GM12864 (cell line): ENCODE measurements around the gene CCR7.
A peak's percentile ranks its signal among the peaks of the same experiment; 100 is the strongest.
"Not testable (repeated sequence)": the region's sequence is repeated elsewhere in the genome, so short reads cannot be mapped to it uniquely, and the experiment has no call there.

Source experiments
- DNase-seq: peaks from one replicate; pipeline ENCODE4 v3.0.0-alpha.2; 2011; ENCODE audit warnings: low read depth
- H3K4me3 ChIP-seq: 2 replicates; pipeline ENCODE4 v1.5.1; 2011; ENCODE audit warnings: mild to moderate bottlenecking, low read depth, low read length, control low read depth
- TF ChIP-seq, protein P1 (sequence below): IDR thresholded peaks from 2 replicates; pipeline ENCODE4 v1.5.1; 2011; ENCODE audit warnings: low read depth, mild to moderate bottlenecking, moderate library complexity, low read length, control low read depth, inconsistent platforms; ENCODE audit errors: missing control alignments

Gene CCR7

DNA sequence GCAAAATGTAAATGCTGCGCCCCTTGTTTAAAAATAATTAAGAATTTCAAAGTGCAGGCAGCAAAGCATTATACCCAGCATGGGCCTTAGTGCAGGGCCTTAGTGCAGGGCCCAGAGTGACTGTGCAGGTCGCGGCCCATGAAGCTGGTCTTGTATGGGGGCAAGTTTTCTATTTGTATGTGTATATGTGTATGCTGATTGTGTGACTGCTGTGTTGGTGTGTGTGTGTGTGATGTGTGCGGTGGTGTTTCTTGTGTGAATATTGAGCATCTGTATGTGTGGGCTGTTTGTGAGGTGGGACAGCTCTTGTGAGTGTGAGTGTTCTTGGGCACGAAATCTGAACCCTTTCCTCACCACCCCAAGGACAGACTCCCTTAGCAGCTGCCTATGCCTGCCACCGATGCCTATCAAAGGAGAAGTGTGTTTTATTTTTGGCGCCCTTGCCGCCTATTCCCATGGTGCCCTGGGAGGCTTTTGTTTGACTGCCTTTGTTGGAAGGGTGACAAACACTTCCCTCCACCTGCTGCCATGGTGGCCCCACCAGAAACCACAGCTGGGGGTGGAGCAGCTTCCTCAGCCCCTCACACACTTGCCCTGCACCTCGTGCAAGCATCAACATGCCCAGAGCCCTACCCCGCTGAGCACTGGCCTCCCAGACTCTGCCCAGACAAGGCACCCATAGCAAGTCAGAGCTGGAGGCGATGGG lies 18.0 kb downstream of the CCR7 start:
- no peak for DNase-seq
- TF ChIP-seq, protein P1, sequence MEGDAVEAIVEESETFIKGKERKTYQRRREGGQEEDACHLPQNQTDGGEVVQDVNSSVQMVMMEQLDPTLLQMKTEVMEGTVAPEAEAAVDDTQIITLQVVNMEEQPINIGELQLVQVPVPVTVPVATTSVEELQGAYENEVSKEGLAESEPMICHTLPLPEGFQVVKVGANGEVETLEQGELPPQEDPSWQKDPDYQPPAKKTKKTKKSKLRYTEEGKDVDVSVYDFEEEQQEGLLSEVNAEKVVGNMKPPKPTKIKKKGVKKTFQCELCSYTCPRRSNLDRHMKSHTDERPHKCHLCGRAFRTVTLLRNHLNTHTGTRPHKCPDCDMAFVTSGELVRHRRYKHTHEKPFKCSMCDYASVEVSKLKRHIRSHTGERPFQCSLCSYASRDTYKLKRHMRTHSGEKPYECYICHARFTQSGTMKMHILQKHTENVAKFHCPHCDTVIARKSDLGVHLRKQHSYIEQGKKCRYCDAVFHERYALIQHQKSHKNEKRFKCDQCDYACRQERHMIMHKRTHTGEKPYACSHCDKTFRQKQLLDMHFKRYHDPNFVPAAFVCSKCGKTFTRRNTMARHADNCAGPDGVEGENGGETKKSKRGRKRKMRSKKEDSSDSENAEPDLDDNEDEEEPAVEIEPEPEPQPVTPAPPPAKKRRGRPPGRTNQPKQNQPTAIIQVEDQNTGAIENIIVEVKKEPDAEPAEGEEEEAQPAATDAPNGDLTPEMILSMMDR = no peak
- no peak overlapping the region for H3K4me3 ChIP-seq

- DNase-seq, H3K4me3 ChIP-seq: not testable (repeated sequence)
Measured at GRCh38 chr17:40546497-40546896, 18.8 kb downstream of the CCR7 start.

DNA sequence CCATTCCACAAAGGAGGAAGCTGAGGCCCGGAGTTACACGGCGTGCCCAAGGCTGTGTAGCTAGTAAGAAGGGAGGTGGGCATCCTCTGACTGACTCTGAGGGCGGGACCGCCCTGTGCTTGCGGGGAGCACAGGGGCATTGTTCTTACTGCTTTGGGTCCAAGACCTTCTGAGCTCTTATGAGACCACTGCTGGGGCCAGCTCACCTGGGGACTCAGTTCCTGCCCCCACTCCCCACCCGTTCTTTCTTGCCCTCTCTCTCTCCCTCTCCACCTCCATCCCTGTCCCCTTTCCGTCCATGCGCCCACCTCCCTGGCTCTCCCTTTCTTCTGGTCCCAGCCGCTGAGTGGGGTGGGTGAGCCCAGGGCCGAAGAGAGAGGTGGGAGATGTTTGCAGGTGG lies 19.6 kb downstream of the CCR7 start:
- H3K4me3 ChIP-seq = no peak overlapping the region

DNA sequence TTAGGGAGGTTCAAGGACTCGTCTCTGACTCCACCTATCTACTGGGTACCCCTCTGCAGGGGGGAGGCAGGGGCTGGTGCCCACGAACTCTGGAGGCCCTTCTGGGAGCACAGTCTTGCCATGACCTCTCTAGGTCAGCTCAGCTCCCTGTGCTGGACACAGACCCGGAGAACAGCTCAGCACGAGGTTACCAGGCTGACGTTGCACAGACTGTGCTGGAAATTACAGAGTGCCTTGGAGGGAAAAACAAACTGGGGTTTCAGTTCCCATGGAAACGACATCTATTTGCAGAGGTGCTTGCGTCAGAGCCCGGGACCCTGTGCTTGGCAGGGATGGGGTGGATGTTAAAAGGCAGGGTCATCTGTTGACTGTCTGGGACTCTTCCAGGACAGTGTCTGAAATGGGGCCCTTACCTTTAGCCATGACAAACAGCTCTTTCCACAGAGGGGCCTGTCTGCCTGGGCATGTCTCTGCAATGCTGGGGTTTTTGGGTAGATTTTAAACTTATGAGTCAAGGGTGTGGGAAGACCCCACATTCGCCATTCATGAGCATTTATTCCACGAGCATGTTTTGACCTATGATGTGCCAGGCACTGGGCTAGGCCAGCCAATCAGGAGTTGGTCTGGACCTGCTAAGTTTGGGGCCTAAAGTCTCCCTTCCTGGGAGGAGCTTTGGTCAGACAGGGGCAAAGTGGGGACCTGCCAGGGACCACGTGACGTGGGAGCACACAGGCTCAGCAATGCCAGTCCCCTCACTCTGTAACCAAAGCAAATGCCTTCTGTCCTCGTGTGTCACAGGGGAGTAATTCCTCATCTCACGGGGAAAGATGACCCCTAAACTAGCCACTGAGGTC lies 22.5 kb downstream of the CCR7 start:
- TF ChIP-seq, protein P1 = no peak
- peak; percentile 55 for DNase-seq
- no peak overlapping the region for H3K4me3 ChIP-seq

More for the DNA sequence above, 19.6 kb downstream of the CCR7 start:
- TF ChIP-seq, protein P1 = no peak
- no peak for DNase-seq

DNA sequence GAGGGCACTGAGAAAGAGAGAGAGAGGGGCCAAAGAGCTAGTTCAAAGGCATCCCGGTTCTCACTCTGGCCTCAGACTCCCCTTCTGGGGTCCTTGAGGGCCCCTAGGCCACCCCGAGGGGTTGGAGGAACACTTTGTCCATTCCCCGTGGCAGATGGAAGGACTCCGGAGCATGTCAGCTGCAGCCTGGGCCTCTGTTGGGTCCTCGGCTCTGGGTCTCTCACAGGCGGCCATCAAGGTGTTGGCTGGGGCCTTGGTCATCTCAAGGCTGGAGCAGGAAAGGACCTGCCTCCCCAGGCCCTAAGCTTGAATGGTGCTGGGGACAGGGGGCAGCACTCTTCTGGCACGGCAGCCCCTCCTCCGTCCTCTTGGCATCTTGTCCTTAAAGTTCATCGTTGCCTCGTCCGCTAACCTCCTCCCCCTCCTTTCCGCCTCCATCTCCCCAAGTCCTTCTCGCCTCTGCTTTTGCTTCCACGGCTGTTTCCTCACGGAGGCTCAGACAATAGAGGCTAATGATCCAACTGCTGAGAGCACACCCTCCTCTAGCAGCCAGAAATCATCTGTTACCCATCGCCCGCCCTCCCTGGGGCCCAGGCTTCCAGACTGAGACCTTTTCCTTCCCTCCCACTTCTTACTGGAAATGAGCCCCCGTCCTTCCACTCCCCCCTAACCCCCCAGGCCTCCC lies 23.3 kb downstream of the CCR7 start:
- TF ChIP-seq, protein P1 = no peak
- H3K4me3 ChIP-seq = no peak overlapping the region
- DNase-seq = no peak

DNA sequence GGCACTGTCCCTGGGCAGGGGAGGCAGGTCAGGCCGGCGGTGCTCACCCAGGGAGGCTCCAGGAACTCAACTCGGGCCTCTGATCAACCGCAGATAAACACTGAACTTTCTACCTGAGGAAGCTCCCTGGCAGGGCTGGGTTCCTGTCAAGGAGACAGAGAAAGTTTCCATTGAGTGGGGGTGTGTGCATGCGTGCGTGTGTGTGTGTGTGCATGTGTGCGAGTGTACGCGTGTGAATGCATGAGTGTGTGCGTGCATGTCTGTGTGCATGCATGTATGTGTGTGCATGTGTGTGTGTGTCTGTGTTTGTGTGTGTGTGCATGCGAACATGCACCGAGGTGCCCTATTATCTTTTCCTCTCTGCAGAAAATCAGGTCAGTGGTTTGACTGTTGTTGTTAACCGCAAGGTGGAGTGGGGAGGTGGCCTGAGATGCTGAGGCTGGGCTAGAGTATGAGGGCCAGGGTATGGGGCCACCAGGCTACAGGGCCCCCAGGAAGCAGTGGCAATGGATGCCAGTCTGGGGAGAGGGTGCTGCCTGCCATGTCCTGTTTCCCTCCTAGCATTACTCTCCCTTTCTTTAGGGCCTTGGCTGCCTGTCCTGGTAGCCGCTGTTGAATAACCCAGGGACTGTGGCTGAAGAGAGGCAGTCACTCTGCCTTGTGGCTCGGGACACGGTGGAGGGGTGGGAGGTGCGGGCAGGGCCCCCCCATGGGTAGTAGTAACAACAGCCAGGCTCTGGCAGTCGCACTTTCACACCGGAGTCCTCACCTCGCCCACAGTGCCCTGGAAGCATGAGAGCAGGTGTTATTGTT lies 24.0 kb downstream of the CCR7 start:
- no peak for DNase-seq
- H3K4me3 ChIP-seq = no peak overlapping the region
- TF ChIP-seq, protein P1 = no peak

DNA sequence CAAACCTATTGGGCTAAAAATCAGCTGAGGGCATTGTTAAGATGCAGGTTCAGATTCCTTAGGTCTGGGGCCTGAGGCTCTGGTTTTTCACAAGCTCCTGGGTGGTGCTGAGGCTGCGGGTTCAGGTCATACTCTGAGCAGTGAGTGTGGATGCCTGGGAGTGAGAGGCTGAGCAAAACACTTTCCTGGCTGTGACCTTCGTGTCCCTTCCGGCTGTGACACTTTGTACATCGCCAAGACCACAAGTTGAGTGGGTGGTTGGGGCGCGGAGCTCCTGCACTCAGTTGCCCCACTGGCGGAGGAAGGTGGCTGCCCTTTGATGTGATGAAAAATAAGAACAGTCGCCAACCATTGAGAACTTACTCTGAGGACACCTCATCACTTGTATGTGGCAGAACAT lies 24.8 kb downstream of the CCR7 start:
- no peak overlapping the region for H3K4me3 ChIP-seq
- TF ChIP-seq, protein P1 = no peak
- DNase-seq = no peak
